GM18951 (cell line): Measurements from ENCODE around the gene PWP2.
"Not testable (repeated sequence)": the region's sequence is repeated elsewhere in the genome, so short reads cannot be mapped to it uniquely, and the experiment has no call there.

Experiments used
- POLR2A ChIP-seq: IDR thresholded peaks from 4 replicates; pipeline ENCODE4 v1.6.1; 2011; ENCODE audit warnings: mild to moderate bottlenecking; ENCODE audit not compliant: insufficient read length, insufficient read depth; ENCODE audit errors: extremely low read depth
- in situ Hi-C: fragments of 300-500 bp; cut with MboI; formaldehyde crosslinking; loops from one replicate; pipeline ENCODE4 v1.12.0; 2022; ENCODE audit warnings: low sequenced_read_pairs, mixed read lengths, inconsistent platforms; ENCODE audit not compliant: unreplicated experiment

PWP2 gene

DNA sequence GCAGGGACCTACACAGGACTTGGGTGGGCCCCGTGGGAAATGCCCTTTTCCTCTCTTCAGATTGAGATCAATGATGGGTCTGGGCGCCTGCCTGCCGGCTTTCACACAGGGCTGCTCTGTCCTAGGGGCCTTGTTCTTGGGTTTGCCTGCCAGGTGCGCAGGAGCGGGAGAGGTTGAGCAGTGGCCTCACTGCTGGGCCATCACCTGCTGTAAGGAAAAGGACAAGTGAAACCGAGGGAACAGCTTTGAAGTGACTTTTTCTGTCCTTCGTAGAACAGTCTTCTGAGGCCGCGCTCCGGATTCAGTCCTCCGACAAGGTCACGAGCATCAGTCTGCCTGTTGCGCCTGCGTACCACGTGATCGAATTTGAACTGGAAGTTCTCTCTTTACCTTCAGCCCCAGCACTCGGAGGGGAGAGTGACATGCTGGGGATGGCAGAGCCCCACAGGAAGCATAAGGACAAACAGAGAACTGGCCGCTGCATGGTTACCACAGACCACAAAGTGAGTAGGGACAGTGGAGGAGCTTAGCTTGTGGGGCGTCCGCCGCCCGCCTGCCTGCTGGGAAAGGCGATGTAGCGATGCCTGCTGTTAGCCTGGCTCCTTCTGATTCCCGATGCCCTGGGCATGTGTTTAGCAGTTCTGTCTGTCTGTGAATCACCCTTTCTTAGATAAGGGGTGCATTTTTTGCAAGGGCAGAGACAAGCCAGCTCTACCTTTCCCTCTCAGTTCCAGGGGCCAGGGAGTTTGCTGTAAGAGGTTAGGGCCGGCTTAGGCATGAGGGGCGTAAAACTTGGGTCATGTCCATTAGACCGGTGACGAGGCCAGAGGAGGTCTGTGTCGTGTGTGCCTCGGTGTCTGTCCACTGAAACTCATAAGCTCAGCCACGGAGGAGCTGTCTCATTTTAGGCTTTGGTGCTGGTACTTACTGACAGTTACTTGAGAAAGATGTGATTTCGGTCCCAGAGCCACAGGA lies 19.5 kb upstream of the PWP2 start:
- TF ChIP-seq POLR2A: no peak
- in situ Hi-C loops: no loop called here

DNA sequence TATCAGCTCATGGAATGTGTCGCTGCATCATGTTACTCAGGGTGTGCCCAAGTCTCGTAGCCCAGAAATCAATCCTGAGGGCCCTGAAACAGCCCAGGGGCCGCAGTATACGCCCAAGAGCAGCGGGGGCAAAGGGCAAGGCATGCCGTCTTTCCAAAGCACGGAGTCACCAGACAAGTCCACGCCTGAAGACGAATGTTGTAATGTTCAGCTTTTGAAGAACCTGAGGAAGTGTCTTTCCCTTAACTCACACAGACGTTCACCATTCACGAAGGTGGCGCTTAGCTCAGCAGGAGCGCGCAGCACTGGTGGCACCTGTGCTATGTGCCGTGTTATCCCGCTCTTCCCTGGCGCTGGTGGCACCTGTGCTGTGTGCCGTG lies 18.8 kb upstream of the PWP2 start:
- in situ Hi-C loops: no loop called here
- no peak for TF ChIP-seq POLR2A

DNA sequence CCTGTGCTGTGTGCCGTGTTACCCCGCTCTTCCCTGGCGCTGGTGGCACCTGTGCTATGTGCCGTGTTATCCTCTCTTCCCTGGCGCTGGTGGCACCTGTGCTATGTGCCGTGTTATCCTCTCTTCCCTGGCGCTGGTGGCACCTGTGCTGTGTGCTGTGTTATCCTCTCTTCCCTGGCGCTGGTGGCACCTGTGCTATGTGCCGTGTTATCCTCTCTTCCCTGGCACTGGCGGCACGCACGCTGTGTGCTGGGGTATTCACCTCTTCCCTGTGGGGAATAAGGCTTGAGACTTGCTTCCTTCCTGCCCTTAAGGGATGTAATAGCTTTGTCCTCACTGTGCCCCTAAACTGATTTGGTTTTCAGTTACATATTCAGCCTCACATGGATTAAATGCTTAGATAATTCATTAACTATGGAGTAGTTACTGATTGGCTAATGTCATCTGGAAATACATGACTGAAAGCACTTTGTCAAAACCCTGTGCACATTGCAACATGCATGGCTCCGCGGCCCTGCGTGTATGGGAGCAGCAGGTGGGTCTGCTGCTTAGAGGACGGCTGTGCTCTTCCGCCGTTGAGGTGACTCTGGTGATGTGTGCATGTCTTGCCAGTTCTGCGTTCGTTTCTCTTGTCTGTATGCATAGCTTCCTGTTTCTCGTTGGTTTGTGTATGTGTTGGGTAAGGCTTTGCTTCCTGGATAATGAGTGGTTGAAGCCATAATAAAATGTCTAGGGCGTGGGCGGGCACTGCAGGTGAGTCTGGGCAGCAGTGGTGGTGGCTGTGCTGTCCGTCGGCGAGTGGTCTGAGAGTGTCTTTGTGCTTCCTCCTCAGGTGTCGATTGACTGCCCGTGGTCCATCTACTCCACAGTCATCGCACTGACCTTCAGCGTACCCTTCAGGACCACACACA lies 17.9 kb upstream of the PWP2 start:
- no peak for TF ChIP-seq POLR2A
- in situ Hi-C loops: no loop called here

DNA sequence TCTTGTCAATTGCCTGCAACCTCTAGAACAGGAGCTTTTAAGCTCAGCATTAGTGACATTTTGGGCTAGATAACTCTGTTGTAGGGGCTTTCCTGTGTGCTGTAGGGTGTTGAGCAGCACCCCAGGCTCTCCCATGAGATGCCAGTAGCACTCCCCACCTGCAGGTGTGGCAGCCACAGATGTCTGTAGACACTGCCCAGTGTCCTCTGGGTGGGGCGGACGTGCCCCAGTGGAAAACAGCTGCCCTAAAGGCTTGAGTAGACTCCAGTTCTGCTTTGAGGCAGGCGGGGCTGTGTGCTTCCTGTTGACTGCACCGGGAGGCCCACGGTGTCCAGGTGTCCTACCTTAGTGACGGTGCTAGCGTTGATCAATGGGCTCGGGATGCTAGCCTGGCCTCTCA lies 16.9 kb upstream of the PWP2 start:
- in situ Hi-C loops: no loop called here
- no peak for TF ChIP-seq POLR2A

DNA sequence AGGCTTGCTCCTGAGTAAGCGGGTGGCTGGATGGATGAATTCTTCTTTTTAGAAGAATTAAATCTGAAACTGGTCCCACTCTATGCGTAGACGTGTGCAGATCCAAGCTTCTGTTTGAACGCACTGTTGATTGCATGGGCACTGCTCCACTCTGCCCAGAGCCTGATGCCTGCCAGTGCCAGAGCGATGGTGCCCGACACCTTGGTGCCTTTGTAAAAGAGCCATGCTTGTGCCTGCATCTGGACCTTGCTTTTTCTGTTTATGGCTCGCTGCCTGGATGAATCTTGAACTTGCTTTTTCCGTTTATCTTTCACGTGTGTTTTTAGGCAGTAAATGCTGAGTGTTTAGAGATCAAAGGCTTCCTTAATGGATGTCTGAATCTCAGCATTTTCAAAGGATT lies 15.0 kb upstream of the PWP2 start:
- TF ChIP-seq POLR2A: no peak
- in situ Hi-C loops: no loop called here

DNA sequence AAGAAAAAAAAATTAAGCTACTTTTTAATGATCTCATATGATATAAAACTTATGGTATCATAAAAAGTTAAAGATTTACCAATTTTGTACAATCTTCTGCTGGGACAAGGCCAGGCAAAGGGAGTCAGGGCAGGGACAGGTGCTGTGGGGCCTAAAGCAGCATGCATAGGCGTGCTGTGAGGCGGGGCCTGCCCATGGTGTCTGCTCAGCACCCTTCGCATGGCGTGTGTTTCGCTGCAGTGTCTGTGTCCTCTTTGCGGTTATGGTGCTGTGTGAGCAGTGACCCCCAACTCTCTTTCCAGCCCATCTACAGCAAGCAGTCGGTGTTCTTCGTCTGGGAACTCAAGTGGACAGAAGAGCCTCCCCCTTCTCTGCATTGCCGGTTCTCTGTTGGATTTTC lies 13.4 kb upstream of the PWP2 start:
- TF ChIP-seq POLR2A: no peak
- in situ Hi-C loops: no loop called here

DNA sequence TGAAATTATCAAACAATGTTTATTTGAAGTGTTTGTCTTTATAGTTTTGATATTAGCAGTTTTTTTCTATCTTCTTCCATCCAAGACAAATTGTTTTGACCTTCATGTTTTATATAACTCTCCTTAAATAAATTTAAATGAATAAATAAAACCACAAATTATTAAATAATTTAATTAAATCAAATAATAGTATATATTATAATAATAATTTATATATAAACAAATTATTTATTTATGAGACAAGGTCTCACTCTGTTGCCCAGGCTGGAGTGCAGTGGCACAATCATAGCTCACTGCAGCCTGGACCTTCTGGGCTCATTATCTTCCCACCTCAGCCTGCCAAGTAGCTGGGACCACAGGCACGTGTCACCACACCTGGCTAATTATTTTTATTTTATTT lies 12.4 kb upstream of the PWP2 start:
- in situ Hi-C loops: no loop called here
- TF ChIP-seq POLR2A: no peak

DNA sequence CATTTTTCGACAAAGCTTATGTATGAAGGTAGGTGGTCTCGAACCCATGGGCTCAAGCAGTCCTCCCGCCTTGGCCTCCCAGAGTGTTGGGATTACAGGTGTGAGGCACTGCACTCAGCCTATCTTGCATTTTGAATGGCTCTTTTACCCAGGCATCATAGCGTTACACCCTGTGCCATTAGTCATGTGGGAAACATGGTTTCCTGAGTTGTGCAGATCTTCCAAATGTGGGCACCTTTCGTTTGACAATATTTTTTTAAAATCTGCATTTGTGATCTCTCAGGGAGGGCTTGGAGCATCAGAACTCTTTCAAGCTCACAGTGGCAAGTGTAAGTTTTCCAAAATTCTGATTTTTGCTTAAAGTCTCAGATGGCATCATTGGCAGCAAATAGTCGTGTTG lies 8.7 kb upstream of the PWP2 start:
- in situ Hi-C loops: not testable (repeated sequence)

DNA sequence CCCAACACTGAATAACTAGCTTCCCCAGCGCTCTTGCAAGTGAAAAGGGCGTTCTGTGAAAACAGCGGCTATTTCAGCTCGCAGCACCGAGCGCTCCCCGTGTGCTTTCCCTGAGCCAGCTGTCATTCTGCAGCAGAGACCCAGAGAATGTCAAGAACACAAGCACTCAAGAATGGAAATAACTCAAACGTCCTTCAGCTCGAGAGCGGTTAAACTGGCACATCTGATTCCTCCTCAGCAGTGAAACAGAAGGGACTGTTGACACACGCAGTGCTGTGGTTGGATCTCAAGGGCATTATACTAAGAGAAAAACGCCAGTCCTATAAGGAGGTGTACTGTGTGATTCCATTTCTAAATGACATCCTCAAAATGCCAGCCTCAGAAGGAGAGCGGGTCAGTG lies 8.2 kb upstream of the PWP2 start:
- in situ Hi-C loops: not testable (repeated sequence)

DNA sequence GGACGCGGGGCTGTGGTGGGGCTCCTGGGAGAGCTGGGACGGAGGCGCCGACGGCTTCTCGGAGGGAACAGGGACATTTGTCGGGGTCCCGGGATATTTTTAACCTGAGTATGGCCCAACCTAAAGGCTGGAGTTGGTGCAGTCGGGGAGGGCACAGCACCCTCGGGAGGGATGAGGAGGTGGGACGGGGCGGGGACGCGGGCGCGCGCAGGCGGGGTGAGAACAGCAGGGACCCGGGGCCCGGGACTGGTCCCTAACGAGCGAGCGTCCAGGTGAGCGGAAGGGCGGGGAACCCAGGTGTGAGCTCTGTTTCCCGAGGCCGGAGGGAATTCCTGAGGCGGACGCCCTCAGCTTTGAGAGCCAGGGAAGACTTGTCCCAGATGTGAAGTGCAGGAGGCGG lies 390 bp downstream of the PWP2 start:
- in situ Hi-C loops: not testable (repeated sequence)

DNA sequence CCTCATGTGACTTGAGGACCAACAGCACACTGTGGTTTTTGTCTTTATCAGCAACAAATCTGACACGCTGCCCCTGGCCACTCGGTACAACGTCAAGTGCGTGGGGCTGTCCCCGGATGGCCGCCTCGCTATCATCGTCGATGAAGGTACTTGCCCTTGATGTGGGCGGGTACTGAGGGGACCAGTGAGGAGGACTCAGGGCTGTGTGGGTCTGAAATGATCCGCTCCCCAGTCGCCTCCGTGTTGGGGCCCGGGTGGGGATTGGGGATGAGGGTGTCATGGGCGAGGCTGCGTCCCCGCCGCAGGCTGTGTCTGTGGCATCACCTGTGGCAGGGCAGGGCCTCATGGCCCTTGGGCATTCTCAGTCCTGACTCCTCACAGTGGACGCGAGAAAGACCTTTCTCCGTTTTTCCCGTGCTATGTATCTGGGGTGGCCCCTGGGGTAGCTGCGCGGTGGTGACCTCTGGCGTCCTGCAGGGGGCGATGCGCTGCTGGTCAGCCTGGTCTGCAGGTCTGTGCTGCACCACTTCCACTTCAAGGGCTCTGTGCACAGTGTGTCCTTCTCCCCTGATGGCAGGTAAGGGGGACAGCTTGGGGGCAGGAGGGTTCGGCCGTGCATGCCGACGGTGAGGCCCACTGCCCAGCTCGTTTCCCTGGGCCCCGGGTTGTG lies 6.6 kb downstream of the PWP2 start:
- in situ Hi-C loops: not testable (repeated sequence)

DNA sequence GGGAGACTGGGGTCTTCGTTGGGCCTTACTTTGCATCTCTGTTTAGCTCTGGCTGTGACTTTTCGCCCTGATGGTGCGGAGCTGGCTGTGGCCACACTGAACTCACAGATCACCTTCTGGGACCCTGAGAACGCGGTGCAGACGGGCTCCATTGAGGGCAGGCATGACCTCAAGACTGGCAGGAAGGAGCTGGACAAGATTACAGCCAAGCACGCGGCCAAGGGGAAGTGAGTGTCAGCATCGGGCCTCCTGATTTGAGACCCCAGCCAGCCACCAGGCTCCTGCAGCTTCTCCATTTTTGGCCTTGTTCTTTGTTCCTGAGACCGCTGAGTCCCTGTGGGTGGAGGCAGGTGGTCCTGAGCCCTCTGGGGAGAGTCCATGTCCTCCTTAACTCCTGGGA lies 14.9 kb downstream of the PWP2 start:
- in situ Hi-C loops: not testable (repeated sequence)

DNA sequence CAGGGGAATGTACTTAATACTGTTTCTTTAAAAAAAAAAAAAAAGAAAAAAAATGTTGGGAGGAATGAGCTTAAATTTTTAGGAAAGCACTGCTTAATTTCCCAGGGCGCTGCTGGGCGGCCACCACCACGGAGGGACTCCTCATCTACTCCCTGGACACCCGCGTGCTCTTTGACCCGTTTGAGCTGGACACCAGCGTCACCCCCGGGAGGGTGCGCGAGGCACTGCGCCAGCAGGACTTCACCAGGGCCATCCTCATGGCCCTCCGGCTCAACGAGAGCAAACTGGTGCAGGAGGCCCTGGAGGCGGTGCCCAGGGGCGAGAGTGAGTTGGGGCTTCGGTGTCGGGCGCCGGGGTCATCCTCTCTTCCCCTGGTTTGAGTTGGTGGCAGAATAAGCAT lies 20.6 kb downstream of the PWP2 start:
- in situ Hi-C loops: loop anchor here (25.0 kb wide), 1 partner anchor 159 kb away; the partner anchor contains the start of gene AIRE

DNA sequence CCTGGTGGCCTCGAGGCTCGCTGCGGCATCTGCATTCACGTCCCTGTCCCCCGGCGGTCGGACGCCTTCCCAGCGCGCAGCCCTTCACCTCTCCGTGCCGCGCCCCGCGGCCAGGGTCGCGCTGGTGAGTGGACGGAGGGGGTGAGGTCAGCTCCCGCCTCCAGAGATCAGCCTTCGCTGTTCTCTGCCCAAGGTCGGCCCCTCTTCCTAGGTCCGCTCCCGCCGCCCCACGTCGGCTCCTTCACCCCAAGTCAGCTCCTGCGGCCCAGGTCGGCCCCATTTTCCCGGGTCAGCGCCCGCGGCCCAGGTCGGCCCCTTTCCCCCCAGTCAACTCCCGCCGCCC lies 26.5 kb downstream of the PWP2 start:
- in situ Hi-C loops: loop anchor here (25.0 kb wide), 1 partner anchor 154 kb away; the partner anchor contains the start of gene AIRE

DNA sequence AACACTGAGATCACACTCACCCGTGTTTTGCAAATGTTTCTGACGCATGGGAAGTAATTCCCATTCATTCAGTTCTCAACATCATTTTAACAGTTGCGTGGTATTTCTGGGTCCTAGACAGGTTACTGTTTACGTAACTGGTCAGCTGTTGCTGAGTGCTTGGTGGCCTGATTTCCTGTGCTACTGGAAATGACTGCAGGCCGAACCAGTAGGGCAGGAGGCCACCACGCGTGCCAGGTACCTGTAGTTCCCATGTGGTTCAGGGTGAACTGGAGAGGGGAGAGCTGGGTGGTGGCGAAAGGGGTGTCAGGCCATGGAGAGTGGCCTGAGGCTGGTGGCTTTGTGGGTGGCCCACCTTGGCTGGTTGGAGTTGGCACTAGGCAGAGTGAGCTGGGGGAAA lies 27.5 kb downstream of the PWP2 start:
- in situ Hi-C loops: loop anchor here (25.0 kb wide), 1 partner anchor 153 kb away; the partner anchor contains the start of gene AIRE

DNA sequence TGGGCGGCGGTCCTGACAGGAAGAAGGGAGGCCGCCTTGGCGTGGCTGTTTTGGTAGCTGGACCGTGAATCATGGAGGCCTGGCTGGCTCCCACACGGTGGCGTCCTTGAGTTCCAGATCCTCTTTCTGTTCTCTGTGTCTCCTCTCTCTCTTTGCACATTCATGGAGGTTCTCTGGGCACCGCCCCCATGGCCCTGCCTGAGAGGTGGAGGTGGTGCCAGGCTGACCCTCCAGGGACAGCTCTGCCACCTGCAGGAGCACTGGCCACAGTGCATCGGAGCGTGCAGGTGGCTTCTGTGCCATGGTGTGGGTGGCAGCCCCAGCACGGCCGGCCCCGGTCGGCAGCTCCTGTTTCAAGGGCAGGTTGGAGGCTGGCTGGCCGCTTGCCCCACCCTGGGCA lies 30.8 kb downstream of the PWP2 start:
- in situ Hi-C loops: loop anchor here (25.0 kb wide), 1 partner anchor 149 kb away; the partner anchor contains the start of gene AIRE

DNA sequence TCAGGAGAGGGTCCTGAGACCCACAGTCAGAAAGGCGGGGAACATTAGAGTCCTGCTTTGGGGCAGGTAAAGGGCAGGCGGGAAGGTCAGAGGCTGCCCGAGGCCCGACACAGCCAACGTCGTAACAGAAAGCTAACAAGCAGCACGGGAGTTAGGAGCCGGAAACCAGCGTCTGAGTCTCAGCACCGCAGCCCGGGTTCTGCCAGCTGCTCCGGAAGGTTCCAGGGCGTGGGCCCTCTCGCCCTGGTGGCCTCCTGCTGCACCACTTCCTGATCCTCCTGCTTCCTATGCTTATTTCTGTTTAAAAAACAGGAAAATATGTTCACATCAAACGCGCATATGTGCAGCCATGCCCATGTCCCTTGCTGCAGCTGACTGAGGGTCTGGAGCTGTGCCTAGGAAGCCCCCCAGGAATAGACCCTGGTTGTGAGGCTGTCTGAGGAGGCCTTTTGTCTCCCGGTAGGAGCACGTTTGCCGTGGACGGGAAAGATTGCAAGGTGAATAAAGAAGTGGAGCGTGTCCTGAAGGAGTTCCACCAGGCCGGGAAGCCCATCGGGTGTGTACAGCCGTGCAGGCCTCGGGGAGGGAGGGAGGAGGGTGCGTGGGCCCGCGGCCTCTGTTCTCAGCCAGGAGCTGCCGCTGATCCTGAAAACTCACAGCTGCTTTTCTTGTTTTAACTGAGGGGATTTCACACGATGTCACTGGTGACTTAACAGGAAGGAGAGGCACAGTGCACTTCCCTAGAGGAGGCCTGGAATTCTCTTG lies 32.8 kb downstream of the PWP2 start:
- in situ Hi-C loops: loop anchor here (25.0 kb wide), 1 partner anchor 147 kb away; the partner anchor contains the start of gene AIRE

DNA sequence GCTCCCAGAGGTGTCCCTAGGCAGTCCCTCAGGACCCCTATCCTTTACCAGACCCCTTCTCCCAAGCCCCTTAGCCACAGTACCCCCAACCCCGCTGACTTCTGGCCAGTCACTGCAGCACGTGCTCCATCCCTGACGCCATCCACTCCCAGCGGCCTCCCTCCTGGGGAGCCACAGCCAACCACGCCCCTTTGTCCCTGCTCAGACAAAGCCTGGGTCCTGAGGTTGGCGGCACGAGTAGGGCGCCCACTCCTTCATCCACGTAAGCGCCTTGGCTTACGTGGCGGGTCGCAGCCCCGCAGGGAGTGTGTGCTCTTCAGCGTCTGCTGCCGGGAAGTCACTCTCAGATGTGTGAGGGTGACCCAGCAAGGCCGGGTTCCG lies 33.3 kb downstream of the PWP2 start:
- in situ Hi-C loops: loop anchor here (25.0 kb wide), 1 partner anchor 147 kb away; the partner anchor contains the start of gene AIRE
